ENCODE results near the gene HTR3B.
"Not testable (repeated sequence)": the region's sequence is repeated elsewhere in the genome, so short reads cannot be mapped to it uniquely, and the experiment has no call there.

HTR3B gene

DNA sequence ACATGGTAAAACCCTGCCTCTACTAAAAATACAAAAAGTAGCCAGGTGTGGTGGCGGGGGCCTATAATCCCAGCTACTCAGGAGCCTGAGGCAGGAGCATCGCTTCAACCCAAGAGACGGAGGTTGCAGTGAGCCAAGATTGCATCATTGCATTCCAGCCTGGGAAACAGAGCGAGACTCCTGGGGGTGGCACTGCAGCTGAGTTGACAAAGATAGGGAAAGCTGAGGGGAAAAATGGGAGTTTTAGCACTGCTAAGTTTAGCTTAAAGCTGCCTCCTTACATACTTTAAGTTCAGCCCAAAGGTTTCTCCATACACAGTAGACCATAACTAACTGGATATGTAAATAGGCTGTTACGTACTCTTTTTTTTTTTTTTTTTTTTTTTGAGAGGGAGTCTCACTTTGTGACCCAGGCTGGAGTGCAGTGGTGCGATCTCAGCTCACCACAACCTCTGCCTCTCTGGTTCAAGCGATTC lies 20.2 kb upstream of the HTR3B start:
- DNase-seq (ENCODE audit: low read depth in 2 of 2) = no peak

DNA sequence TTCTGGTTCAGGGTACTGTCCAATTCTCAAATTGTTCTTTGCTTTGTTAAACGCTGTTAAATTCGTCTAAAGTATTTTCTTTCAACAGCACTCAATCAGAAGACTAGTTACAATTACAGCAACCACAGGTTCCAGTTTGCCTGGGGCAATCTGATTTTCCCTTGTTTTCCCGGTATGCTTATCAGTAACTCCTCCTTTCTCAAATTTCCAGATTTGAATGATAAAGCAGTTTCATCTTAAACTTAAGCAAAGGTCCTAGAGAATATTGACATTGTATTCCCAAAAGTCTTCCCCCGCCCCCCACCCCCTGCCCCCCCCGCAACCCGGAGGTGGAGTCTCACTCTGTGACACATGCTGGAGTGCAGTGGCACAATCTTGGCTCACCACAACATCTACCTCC lies 18.7 kb upstream of the HTR3B start:
- no peak for DNase-seq (ENCODE audit: low read depth in 2 of 2)

DNA sequence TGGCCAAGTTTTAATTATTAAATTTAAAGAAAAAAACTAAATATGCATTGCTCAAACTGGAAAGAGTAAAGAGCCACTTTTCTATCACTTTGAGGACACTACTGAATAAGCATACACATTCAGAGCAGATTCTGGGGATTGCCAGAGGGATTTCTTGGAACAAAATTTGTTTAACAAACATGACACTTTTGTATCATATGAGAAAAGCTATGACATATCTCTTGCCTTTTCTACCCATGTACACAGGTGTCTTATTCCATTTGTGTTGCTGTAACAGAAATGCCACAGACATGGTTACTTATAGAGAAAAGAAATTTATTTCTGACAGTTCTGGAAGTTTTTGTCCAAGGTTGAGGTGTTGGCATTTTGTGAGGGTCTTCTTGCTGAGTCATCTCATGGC lies 15.7 kb upstream of the HTR3B start:
- no peak for DNase-seq (ENCODE audit: low read depth in 2 of 2)

DNA sequence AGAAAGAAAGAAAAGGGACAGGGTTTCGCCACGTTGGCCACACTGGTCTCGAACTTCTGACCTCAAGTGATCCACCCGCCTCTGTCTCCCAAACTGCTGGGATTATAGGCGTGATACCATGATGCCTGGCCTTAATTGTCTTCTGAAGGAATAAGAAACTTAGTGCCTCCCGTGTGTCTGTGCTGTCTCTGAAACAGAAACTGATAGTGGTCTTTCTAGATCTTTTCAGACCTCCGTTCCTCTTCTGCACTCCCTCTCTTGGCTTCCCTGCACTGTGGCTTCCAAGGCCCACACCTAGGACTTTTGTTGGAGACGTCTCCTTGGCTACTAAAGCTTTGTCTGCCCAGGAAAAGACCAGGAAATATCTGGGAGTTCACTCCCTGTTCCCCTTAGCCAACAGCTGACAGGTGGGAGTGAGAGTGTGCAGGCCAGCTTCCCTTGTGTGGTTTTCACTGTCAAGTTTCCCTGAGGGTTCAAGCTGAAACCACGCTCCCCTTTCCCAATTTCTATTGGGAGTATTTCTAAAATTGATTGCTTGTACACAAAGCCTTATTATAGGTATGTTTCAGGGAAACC lies 10.1 kb upstream of the HTR3B start:
- no peak for DNase-seq (ENCODE audit: low read depth in 2 of 2)

DNA sequence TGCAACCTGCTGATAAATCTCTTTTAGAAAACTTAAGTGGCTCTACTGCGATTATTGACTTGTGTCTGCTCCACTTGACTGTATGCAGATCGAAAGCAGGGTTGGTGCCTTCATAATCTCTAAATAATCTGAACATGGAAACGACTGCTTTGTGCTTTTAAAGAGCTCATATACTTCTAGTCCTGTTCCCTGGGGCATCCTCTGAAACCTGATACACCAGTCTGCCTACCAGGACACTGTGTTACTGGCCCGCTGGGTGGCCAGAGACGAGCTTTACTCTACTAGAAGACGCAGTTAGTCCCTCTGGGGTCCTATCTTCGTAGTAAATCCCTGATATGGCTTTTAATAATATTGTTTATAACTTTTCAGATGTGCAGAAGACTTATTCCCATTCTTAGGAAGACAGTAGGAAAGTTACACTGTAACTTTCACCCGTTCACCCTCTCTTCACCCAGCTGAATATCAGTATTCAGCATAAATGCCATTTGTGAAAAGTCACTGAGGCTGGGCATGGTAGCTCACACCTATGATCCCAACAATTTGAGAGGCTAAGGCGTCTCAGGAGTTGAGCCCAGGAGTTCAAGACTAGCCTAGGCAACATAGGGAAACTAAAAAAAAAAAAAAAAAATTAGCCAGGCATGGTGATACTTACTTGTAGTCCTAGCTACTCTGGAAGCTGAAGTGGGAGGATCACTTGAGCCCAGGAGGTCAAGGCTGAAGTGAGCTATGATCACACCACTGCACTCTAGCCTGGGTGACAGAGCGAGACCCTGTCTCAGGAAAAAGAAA lies 9.0 kb upstream of the HTR3B start:
- DNase-seq (ENCODE audit: low read depth in 2 of 2) = no peak

DNA sequence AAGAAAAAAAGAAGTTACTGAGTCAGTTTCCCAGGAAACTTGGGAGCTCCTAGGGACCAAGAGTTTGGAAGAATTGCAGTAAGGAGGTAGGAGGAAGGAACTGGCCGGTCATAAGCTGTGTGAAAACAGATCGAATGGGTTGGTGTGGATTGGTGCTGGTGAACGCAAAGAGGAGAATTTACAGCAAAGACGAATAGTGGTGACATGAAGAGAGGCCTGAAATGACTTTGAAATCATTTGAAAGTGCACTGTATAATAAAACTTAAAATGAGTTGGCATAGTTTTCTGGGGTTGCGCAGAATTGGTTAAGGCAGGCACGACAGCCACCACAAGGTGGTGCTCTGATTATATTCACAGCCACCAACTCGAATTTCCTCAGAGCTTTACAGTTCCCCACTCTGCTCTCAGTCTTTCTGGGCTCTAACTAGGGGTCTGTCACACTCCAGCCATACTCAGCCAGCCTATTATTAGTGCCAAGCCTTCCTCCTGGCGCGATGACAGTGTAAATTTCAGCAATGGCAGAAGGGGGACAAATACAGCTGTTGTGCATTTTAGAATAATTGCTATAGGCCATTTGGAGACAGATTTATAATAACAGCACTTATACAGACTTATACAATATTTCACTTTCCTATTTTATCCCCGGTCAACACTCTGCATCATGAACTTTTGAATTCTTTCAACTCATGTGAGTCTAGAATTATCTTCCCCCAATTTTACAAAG lies 8.3 kb upstream of the HTR3B start:
- no peak for DNase-seq (ENCODE audit: low read depth in 2 of 2)

DNA sequence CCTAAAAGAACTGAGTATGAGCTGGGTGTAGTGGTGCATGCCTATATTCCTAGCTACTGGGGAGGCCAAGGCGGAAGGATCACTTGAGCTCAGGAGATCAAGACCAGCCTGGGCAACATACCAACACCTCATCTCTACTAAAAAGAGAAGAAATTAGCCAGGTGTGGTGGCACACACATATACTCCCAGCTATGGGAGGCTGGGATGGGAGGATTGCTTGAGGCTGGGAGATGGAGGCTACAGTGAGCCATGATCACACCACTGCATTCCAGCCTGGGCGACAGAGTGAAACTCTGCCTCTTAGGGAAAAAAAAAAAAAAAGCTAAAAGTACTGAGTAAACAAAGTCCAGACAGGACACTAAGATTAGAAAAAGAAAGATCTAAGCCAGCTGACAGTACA lies 3.5 kb upstream of the HTR3B start:
- no peak for DNase-seq (ENCODE audit: low read depth in 2 of 2)

DNA sequence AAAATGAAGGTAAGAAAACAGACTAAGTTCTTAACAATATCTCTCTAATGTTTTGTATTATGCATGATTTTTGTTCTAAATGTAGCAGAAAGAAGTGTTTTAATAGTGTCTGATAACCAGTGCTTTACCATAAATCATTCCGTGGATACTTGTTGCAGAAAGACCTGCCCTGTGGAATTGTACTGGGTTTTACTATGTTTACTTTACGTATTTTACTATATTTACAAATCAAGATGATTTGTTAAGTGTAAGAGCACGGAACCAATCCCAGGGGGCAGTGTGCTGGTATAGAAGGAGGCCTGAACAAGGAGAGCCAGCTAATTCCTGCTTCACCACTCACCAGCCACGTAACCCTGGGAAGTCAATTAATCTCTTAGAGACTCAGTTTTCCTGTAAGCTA lies 1.4 kb downstream of the HTR3B start:
- DNase-seq (ENCODE audit: low read depth in 2 of 2) = no peak

DNA sequence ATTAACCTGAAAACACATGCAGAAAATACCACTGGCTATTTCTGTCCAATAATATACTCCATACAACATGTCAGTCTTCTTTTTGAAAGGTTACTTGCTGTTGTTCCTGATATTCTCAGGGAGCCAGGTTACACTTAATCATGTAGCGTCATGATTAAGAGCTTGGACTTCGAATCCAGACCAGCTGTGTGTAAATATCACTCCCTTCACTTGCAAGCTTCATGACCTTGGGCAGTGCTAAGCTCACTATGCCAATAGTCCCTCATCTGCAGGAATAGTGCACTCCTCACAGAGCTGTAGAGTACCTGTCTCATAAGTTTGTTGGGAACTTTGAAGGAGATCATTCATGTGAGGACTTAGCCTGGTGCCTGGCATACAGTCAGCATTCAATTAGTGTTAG lies 1.9 kb downstream of the HTR3B start:
- no peak for DNase-seq (ENCODE audit: low read depth in 2 of 2)

DNA sequence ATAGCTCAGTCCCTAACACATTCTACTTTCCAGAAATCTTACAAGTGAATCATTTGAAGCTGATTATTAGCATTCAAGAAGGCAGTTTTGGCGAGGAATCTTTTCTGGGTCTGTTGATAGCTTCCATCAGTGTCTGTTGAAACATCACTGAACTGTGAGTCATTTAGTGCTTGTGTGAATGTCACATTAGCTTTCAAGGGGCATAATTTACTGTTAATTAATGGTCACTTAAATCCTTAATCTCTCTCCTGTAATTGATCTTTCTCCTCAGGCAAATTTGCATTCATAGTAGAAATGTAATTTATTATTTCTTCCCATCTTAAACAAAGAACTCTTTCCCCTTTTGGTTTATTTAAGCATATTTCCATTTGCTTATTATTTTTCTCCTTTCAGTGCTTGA lies 2.6 kb downstream of the HTR3B start:
- no peak for DNase-seq (ENCODE audit: low read depth in 2 of 2)

DNA sequence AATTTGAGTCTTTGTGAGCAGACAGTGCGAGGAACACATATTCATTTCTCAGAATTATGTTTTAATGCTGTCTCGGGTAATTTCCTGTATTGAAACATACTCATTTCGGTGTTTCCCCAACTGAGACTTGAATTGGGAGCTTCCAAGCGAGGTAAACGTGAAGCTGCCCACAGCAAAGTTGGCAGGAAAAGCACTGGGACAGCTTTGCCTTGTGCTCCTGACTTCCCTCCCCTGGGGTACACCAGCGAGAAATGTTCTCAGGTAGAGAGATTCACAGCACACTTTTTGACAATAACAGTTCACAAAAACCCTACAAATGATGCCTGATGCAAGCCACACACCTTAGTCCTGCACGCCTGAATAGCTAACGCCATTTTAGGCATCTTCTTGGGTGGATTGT lies 3.1 kb downstream of the HTR3B start:
- DNase-seq (ENCODE audit: low read depth in 2 of 2) = no peak

DNA sequence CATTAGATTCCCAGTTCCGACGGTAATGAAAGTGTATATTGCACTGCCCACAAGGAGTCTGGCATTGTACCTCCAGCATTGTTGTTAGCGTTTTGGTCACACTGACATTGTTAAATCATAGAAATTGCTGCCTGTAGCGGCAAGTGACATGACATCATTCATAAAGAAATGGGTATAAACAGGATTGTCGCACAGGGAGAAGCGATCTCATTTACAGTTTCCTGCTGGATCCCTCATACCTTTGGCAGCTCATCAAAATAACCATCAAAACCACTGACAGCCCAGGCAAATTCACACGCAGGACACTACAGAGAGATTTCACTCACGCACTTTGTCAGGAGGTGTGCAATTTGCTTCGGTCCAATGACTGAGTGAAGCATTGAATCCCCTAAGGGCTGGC lies 3.5 kb downstream of the HTR3B start:
- no peak for DNase-seq (ENCODE audit: low read depth in 2 of 2)

DNA sequence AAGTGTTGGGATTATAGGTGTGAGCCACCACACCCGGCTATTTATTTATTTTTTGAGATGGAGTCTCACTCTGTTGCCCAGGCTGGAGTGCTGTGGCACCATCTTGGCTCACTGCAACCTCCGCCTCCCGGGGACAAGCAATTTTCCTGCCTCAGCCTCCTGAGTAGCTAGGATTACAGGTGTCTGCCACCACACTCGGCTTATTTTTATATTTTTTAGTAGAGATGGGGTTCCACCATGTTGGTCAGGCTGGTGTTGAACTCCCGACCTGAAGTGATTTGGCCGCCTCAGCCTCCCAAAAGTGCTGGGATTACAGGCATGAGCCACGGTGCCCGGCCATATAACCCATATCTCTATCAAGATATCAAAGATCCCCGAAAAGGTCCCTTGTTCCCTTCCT lies 6.9 kb downstream of the HTR3B start:
- not testable (repeated sequence) for DNase-seq (ENCODE audit: low read depth in 2 of 2)

DNA sequence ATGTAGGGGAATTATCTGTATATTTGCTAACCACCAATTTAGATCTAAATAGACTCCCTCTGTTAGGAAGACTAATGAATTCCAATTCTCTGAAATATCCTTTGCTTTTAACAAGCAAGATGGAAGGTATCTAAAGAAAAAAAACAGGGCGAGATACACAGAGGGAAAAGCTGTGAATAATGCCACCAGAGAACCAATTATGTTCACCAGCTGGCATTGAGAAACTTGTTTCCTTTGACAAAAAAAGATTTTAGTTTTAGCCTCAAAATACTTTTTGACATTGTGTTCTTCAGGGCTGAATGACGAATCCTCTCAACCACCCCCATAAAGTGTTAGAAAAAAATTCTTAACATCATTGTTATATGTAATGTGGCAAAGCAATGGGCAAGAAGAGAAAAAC lies 19.0 kb downstream of the HTR3B start:
- no peak for DNase-seq (ENCODE audit: low read depth in 2 of 2)

DNA sequence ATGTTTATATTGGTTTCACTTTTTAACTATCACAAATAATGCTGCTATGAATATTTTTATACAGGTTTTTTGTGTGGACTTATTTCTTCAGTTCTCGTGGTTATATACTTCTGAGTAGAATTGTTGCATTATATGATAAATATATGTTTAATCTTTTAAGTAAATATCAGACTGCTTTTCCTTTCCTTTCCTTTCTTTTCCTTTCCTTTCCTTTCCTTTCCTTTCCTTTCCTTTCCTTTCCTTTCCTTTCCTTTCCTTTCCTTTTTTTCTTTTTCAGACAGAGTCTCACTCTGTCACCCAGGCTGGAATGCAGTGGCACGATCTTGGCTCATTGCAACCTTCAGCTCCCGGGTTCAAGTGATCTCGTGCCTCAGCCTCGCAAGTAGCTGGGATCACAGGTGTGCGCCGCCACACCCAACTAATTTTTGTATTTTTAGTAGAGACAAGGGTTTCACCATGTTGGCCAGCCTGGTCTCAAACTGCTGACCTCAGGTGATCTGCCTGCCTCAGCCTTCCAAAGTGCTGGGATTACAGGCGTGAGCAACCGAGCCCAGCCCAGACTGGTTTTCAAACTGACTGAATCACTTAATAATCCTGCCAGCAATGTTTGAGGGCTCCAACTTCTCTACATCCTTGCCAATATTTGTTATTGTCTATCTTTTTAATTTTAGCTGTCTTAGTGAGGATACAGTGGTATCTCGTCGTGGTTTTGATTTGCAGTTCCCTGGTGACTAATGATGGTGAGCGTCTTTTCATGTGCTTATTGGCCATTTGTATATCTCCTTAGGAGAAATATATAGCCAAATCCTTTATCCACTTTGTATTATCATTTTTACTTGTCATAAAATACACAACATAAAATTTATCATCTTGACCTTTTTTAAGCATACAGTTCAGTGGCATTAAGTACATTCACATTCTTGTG lies 21.9 kb downstream of the HTR3B start:
- DNase-seq (ENCODE audit: low read depth in 2 of 2) = no peak

DNA sequence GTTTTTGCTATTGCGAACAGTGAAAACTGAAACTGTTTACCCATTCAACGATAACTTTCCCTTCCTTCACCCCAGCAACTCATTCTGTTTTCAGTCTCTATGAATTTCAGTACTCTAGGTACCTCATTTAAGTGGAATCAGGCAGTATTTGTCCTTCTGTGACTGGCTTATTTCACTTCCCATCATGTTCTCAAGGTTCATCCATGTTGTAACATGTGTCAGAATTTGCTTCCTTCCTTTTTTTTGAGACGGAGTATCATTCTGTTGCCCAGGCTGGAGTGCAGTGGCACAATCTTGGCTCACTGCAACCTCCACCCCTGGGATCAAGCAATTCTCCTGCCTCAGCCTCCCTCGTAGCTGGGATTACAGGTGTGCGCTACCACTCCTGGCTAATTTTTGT lies 23.7 kb downstream of the HTR3B start:
- no peak for DNase-seq (ENCODE audit: low read depth in 2 of 2)

DNA sequence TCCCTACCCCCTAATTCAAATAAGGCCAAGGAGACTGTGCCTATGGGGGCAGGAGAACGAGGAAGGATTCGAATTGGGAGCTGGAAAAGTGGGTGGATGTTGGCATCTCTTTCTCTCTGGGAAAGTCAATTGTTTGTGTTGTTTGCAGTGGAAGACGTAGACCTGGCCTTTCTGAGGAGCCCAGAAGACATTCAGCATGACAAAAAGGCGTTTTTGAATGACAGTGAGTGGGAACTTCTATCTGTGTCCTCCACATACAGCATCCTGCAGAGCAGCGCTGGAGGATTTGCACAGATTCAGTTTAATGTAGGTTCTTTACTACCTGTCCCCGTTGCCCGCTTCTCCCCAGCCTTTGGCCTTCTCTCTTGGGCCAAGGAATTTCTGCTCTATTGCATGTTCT lies 28.2 kb downstream of the HTR3B start:
- DNase-seq (ENCODE audit: low read depth in 2 of 2) = no peak

DNA sequence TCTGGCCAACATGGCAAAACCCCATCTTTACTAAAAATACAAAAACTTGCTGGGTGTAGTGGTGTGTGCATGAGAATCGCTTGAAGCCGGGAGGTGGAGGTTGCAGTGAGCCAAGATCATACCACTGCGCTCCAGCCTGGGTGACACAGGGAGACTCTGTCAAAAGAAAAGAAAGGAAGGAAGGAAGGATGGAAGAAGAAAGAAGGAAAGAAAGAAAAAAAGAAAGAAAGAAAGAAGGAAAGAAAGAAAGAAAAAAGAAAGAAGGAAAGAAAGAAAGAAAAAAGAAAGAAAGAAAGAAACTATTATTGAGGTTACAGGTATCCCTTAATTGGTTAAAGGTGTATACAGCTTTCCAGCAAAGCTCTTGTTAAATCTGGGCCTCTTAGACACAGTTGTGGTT lies 29.6 kb downstream of the HTR3B start:
- not testable (repeated sequence) for DNase-seq (ENCODE audit: low read depth in 2 of 2)

DNA sequence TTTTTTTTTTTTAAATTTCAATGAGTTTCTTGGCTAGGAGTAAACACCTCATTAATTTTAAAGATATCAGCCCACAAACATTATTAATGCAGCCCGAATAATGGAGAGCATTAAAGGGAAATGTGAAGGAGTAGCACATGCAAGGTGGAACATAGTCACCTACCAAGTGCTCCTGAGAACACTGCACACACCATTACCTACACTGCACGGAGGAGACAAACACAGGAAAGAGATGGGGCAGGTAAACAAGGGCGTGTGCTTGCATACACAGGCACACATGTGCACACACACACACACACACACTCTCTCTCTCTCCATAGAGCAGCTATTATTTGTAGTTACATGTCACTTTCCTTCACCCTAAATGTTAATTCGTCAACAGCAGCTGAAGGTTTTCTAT lies 30.2 kb downstream of the HTR3B start:
- no peak for DNase-seq (ENCODE audit: low read depth in 2 of 2)

DNA sequence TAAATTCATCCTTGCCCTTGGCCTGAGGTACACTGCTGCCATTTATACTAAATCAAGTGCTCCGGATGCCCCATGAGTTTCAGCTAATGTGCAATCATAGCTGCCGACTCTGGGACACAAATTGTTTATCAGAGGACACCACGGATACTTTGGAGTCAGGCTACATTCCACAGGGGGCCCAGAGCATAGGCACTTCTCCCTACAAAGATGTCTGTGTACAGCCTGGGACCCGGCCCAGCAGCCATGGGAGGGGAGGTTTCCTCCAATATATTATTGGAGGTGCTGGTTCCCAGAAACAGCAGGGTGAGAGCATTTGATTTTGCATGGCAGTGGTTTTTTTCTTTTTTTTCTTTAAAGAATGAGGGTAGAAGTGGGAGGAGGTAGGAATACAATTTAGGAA lies 31.3 kb downstream of the HTR3B start:
- no peak for DNase-seq (ENCODE audit: low read depth in 2 of 2)

DNA sequence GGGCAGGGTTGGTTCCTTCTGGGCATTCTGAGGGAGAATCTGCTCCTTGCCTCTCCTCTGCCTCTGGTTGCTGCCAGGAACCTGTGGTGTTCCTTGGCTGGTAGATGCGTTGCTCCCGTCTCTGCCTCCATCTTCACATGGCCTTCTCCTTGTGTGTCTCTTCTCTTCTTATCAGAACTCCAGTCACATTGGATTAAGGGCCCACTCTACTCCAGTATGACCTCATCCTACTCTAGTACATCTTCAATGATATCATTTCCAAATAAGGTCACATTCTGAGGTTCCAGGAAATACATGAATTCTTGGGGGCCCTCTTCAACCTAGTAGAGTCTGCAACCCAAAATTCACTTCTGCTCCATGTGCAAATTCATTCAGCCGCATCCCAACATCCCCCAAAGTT lies 33.3 kb downstream of the HTR3B start:
- DNase-seq (ENCODE audit: low read depth in 2 of 2) = no peak

DNA sequence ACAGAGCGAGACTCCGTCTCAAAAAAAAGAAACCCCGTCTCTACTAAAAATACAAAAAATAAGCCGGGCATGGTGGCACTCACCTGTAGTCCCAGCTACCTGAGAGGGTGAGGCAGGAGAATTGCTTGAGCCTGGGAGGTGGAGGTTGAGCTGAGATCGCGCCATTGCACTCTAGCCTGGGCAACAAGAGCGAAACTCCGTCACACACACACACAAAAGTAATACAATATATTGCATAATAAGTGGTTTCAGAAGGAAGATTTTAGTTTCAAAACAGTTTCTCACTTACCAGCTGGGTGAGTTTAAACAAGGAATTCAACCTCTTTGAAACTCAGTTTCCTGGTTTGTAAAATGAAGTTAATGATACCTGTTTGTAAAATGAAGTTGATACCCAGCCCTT lies 37.7 kb downstream of the HTR3B start:
- no peak for DNase-seq (ENCODE audit: low read depth in 2 of 2)

Data from stimulated activated CD4-positive, alpha-beta T cell treated with anti-CD3 and anti-CD28 coated beads, Interleukin-4, amount 100 ng/mL, for 48 hours (primary cell).